Mucosa of descending colon (tissue), 3 donors: ENCODE measurements around the gene SLC7A5. TPM values are rescaled to one million over a fixed set of nuclear protein-coding genes. Genes with fewer than 3 reads are reported as not detected.

Source experiments
- ATAC-seq: fragments of 200-7000 bp; cut with Tn5 transposase; one replicate; pipeline ENCODE4 v1.9.1; 2020; ENCODE audit warnings: mild to moderate bottlenecking, moderate library complexity
- DNase-seq, 3 donors: peaks; one replicate each; pipeline ENCODE4 v3.0.0-alpha.2; 2020
- H3K36me3 ChIP-seq: fragments of 200-600 bp; one replicate; pipeline ENCODE4 v1.8.0; 2021; ENCODE audit warnings: low read depth, mild to moderate bottlenecking
- H3K4me1 ChIP-seq: fragments of 200-600 bp; one replicate; pipeline ENCODE4 v1.8.0; 2021; ENCODE audit warnings: low read depth, mild to moderate bottlenecking
- H3K4me3 ChIP-seq: fragments of 200-600 bp; one replicate; pipeline ENCODE4 v1.8.0; 2021; ENCODE audit warnings: mild to moderate bottlenecking
- H3K9me3 ChIP-seq: fragments of 200-600 bp; one replicate; pipeline ENCODE4 v1.8.0; 2021; ENCODE audit warnings: mild to moderate bottlenecking
- CTCF ChIP-seq: fragments of 200-600 bp; IDR thresholded peaks from one replicate; pipeline ENCODE4 v1.8.0; 2022; ENCODE audit warnings: antibody characterized with exemption, mild to moderate bottlenecking
- intact Hi-C, 2 donors: fragments of 100-400 bp; cut with DNase I in 1 of 2; cut with micrococcal nuclease in 1 of 2; formaldehyde crosslinking; loops; one replicate each; pipeline versions ENCODE4 v1.11.0 to v1.11.1; 2022; cut with DNase I, micrococcal nuclease
- total RNA-seq, 3 donors: library from RNA; stranded (reverse); fragmentation: NEBNext Ultra II Directional in 2 of 3; extraction: Animal tissue kit (Norgen Biotek cat#: 25700) in 2 of 3; gene quantifications; one replicate each; pipeline versions ENCODE4 v1.2.1 to v1.2.4, GENCODE V29; 2021 to 2023
- donor health status: DM: no; HTN: no; CAD: no; lungs with moderate emphysema.
- donor health status: DM: no; HTN: no; CAD: no.
- donor health status: DM: no; HTN: yes; CAD: no.

Gene SLC7A5
- total RNA-seq, 3 donors from 2014 or later: 1.9 to 13.7 (median 8.1) TPM

DNA sequence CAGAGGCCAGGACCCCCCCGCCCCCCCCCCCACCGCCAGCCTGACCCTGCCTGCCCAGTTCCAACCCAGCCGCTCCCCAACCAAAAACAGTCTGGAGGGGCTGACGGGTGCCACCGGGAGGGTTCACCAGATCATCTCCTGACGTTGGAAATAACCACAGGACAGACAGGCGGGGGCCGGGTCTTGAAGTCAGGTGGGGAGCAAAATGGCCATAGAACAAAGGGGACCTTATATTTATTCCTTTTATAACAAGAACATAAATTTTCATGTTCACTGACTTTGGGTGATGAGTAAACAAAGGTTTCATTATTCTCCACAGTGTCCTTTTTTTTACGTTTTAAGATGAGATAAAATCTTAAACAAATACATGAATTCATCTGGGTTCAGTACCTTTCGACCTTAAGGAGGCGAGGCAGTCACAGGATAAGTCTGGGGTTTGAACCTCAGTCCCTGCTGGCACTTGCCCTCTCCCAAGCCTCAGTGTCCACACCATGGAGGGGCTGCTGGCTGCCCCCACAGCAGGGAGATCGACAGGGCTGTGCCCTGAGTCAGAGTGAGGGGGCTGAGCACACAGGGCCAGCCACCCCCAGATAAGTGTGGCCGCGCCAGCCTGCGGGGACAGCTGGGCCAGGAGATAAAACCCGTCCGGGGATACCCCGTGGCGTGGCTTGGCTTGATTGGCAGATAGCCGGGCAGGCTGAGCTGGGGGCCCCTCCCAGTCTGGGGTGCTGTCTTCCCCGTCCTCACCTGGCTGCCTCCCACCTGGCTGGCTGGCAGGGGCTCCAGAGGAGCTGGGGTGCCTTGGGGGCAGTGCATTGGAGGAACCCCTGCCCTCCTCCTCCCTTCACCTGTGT, 15.0 kb downstream of the SLC7A5 start:
- DNase-seq (peak in 2 of 3 donors; percentile 50 to 77), ATAC-seq (peak; percentile 14)
- TF ChIP-seq CTCF: no peak
- no peaks in the 10 kb centered on the region for H3K36me3 ChIP-seq
- H3K4me3 ChIP-seq: no peak overlapping the region
- no peaks in the 10 kb centered on the region for H3K9me3 ChIP-seq
- intact Hi-C loops: no loop called here
- peaks cover 17% of the 10 kb centered on the region for H3K4me1 ChIP-seq

DNA sequence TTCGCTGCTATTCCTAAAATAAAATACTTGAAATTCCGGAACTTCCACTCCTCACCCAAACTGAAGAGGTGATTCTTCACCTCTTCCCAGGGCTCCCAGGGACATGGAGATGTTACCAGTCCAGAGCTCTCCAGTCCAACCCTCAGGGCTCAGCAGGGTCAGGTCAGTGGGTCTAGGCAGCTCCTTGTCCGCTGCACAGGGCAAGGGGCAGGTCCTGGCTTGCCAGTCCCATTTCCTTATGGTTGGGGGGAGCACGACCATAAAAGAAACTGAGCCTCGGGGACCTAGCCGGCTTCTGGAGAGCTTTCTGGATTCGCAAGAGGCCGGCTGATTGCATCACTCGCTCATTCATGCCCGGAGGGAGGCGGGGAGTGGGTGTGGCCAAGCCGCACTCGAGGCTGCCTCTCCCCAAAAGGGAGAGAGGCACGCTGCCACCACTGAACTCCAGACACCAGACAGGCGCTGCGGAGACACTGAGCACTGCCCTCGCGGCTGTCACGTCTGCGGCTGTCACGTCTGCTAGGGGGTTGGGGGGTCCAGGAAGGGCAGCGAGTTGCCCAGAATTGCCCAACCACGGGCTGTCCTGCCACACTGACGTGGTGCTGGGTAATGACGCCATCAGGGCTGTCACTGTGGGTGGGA, 15.8 kb downstream of the SLC7A5 start:
- no peak for TF ChIP-seq CTCF
- DNase-seq: peak; percentile 90 to 93 (median 91)
- no peak overlapping the region for H3K4me3 ChIP-seq
- no peaks in the 10 kb centered on the region for H3K9me3 ChIP-seq
- H3K36me3 ChIP-seq: no peaks in the 10 kb centered on the region
- peaks cover 17% of the 10 kb centered on the region for H3K4me1 ChIP-seq
- peak; percentile 72 for ATAC-seq
- intact Hi-C loops: no loop called here

- TF ChIP-seq CTCF: no peak
- intact Hi-C loops: no loop called here
- H3K36me3 ChIP-seq: no peaks in the 10 kb centered on the region
- no peaks in the 10 kb centered on the region for H3K9me3 ChIP-seq
- no peak overlapping the region for H3K4me3 ChIP-seq
- DNase-seq (no peak), ATAC-seq (no peak)
- peaks cover 17% of the 10 kb centered on the region for H3K4me1 ChIP-seq
Measured at GRCh38 chr16:87851601-87852000, 17.7 kb downstream of the SLC7A5 start.

DNA sequence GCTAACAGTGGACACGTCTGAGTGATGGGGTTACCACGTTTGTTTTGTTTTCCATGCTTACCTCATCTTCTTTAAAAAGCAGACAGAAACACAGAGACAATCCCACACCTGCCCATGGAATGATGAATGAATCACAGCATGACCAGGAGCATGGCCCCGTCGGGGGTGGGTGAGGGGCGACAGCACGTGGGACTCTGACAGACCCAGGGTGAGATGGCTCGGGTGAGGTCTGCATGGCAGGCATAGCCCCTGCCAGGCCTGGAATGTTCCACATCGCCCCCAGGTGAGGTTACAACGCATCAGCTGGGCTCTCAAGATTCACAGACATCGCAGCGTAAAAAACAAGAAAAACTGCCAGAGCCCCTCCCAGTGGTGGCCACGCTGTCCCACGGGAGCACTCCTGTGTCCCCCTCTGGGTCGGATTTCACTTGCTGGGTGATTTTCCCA, 18.1 kb downstream of the SLC7A5 start:
- DNase-seq (no peak), ATAC-seq (no peak)
- H3K4me1 ChIP-seq: peaks cover 15% of the 10 kb centered on the region
- TF ChIP-seq CTCF: no peak
- no peak overlapping the region for H3K4me3 ChIP-seq
- no peaks in the 10 kb centered on the region for H3K9me3 ChIP-seq
- H3K36me3 ChIP-seq: no peaks in the 10 kb centered on the region
- intact Hi-C loops: no loop called here

- peak; percentile 50 for ATAC-seq
- H3K4me3 ChIP-seq: no peak overlapping the region
Measured at GRCh38 chr16:87850009-87851006, 19.0 kb downstream of the SLC7A5 start.

More at GRCh38 chr16:87850009-87851006, 19.0 kb downstream of the SLC7A5 start:
- Histone ChIP-seq H3K36me3 (no peaks in the 10 kb centered on the region), H3K9me3 (no peaks in the 10 kb centered on the region), H3K4me1 (peaks cover 8% of the 10 kb centered on the region)
- intact Hi-C loops: no loop called here
- TF ChIP-seq CTCF: peak; percentile 90
- DNase-seq: peak; percentile 69 to 79 (median 78)
